Heart left ventricle (tissue), 16 donors: ENCODE results near the gene TOR1B. TPM values are rescaled to one million over a fixed set of nuclear protein-coding genes. Genes with fewer than 3 reads are reported as not detected.

Experiments
- ATAC-seq, 4 donors: fragments of 200-7000 bp; cut with Tn5 transposase; one replicate each; pipeline ENCODE4 v1.9.1; 2020 to 2022; ENCODE audit warnings: moderate library complexity in 4 of 4, mild to moderate bottlenecking in 3 of 4, moderate number of reproducible peaks in 1 of 4
- DNase-seq, 5 donors: peaks; one replicate each; pipeline ENCODE4 v3.0.0-alpha.2; 2020
- H3K27ac ChIP-seq, 12 donors: fragments of 200-600 bp; sonication (generic) in 4 of 12; one replicate each; pipeline versions ENCODE4 v1.5.0 to v1.8.0; 2016 to 2022; ENCODE audit warnings: mild to moderate bottlenecking in 2 of 12
- H3K27me3 ChIP-seq, 9 donors: fragments of 200-600 bp; sonication (generic) in 2 of 9; one replicate each; pipeline versions ENCODE4 v1.5.1 to v1.8.0; 2016 to 2022; ENCODE audit warnings: mild to moderate bottlenecking in 3 of 9
- H3K36me3 ChIP-seq, 9 donors: fragments of 200-600 bp; sonication (generic) in 2 of 9; one replicate each; pipeline versions ENCODE4 v1.5.0 to v1.8.0; 2018 to 2022; ENCODE audit warnings: mild to moderate bottlenecking in 2 of 9
- H3K4me1 ChIP-seq, 12 donors: fragments of 200-600 bp; sonication (generic) in 4 of 12; one replicate each; pipeline versions ENCODE4 v1.5.0 to v1.8.0; 2016 to 2022; ENCODE audit warnings: mild to moderate bottlenecking in 3 of 12
- H3K4me3 ChIP-seq, 12 donors: fragments of 200-600 bp; sonication (generic) in 4 of 12; one replicate each; pipeline versions ENCODE4 v1.5.0 to v1.8.0; 2017 to 2022; ENCODE audit warnings: mild to moderate bottlenecking in 9 of 12, moderate library complexity in 4 of 12
- H3K9me3 ChIP-seq, 12 donors: fragments of 200-600 bp; sonication (generic) in 4 of 12; one replicate each; pipeline versions ENCODE4 v1.5.0 to v1.8.0; 2016 to 2022; ENCODE audit warnings: mild to moderate bottlenecking in 1 of 12
- CTCF ChIP-seq, 12 donors: fragments of 200-600 bp; sonication (generic) in 4 of 12; IDR thresholded peaks; one replicate each; pipeline versions ENCODE4 v1.5.0 to v1.8.0; 2018 to 2022; ENCODE audit warnings: antibody characterized with exemption in 12 of 12, mild to moderate bottlenecking in 5 of 12
- POLR2A ChIP-seq, 2 donors: fragments of 450-650 bp; IDR thresholded peaks; one replicate each; pipeline ENCODE4 v1.6.1; 2017; ENCODE audit warnings: antibody characterized with exemption in 2 of 2, mild to moderate bottlenecking in 2 of 2, moderate library complexity in 2 of 2
- WGBS, 4 donors: extraction: QIAGEN DNeasy Blood & Tissue Kit in 2 of 4; methylation state at CpG; one replicate each; pipeline versions ENCODE4 v1.1.5 to v1.1.7; 2013 to 2018; 5-methylcytosine and 5-hydroxymethylcytosine counted together
- intact Hi-C, 10 donors: fragments of 100-400 bp; cut with DNase I; formaldehyde crosslinking; loops; one replicate each; pipeline versions ENCODE4 v1.11.1 to v1.14.2; 2022
- polyA plus RNA-seq, 2 donors: library from polyadenylated mRNA; stranded (reverse); fragments of 200-250 nt; gene quantifications; one replicate each; pipeline ENCODE4 v1.2.3, GENCODE V29; 2013
- total RNA-seq, 9 donors: library from RNA; depleted of rRNA in 2 of 9; stranded (reverse); fragments of >200 nt in 2 of 9; fragmentation: NEBNext Ultra II Directional in 3 of 9; extraction: Animal tissue kit (Norgen Biotek cat#: 25700) in 3 of 9; gene quantifications; one replicate each; pipeline versions ENCODE4 v1.1.0 to v1.2.4, GENCODE V29; 2016 to 2023
- donor health status: ischemic (EF 13 %, LVEDD 7.1; RV severe dilation, severe dysfunction).
- donor health status: healthy with polysubstance abuse.
- donor health status: DM: no; HTN: yes; CAD: no.
- donor health status: DM: no; HTN: no; CAD: no.
- donor health status: ischemic (EF 25% LVEDD 6.9; RV normal size, moderate dysfunction).
- donor health status: ischemic (EF 25% LVEDD 5.7; RV mildly dilated, moderate dysfunction).
- donor health status: healthy.
- donor health status: DM: yes; HTN: yes; CAD: no.
- donor health status: ischemic (EF 35%, LVEDD 5.7; RV mildly dilated, moderate dysfunction).
- donor health status: nonischemic (EF 11% LVEDD 7.7; RV severe dilation, severe dysfunction).
- donor health status: DM: yes; HTN: yes; CAD: no.
- donor health status: PGD.
- donor health status: ischemic (EF 29% LVEDD 5.4; RV normal size, mild dysfunction).
- donor health status: nonischemic (EF 23%, LVEDD 6.1; RV moderate dilation, normal function).

TOR1B gene
- total and polyA plus RNA-seq, 11 donors: 7.3 to 20.7 (median 13.0) TPM

GRCh38 chr9:129835860-129836223 lies 32.9 kb downstream of the TOR1B start:
- H3K9me3 ChIP-seq: no peaks in the 10 kb centered on the region
- peaks cover 0 to 42% (median 18%) of the 10 kb centered on the region in 12 donors for H3K4me1 ChIP-seq
- peak overlapping the region in 9 of 12 donors; percentile 75 to 96 (median 84) for H3K27ac ChIP-seq
- H3K36me3 ChIP-seq: peaks cover 0 to 27% (median 26%) of the 10 kb centered on the region in 9 donors
- ATAC-seq (no peak), DNase-seq (peak in 1 of 5 donors; percentile 34)
- intact Hi-C loops: loop anchor here in 2 of 10 donors (1.0 to 2.0 kb wide), 2 partner anchors 33 to 49 kb away; partner anchors contain the start of gene TOR1B (in 1 of the 2)
- peak overlapping the region; percentile 72 to 100 (median 88) for H3K4me3 ChIP-seq
- 0 to 3% (median 1%) methylated on average over 18 to 19 of the region's 19 CpGs for WGBS, 4 donors
- no peaks in the 10 kb centered on the region for H3K27me3 ChIP-seq
- TF ChIP-seq CTCF (IDR thresholded peaks at IDR 0.05) (no peak), POLR2A (IDR thresholded peaks at IDR 0.05) (no peak)

GRCh38 chr9:129836311-129837007 lies 33.5 kb downstream of the TOR1B start:
- WGBS, 4 donors: 46 to 55% (median 54%) methylated on average over 16 of the region's 16 CpGs
- H3K4me3 ChIP-seq: peak overlapping the region in 11 of 12 donors; percentile 72 to 100 (median 88)
- peaks cover 0 to 21% (median 20%) of the 10 kb centered on the region in 9 donors for H3K36me3 ChIP-seq
- intact Hi-C loops: no loop called here
- DNase-seq: peak in 1 of 5 donors; percentile 34
- H3K9me3 ChIP-seq: no peaks in the 10 kb centered on the region
- H3K4me1 ChIP-seq: peaks cover 0 to 42% (median 18%) of the 10 kb centered on the region in 12 donors
- no peak for ATAC-seq
- no peak for TF ChIP-seq POLR2A (IDR thresholded peaks at IDR 0.05)
- no peak for TF ChIP-seq CTCF (IDR thresholded peaks at IDR 0.05)
- H3K27ac ChIP-seq: peak overlapping the region in 2 of 12 donors; percentile 84 to 96
- H3K27me3 ChIP-seq: no peaks in the 10 kb centered on the region

- H3K36me3 ChIP-seq: peaks cover 0 to 6% (median 0%) of the 10 kb centered on the region in 9 donors
- H3K4me3 ChIP-seq: no peak overlapping the region
- 88 to 93% (median 92%) methylated on average over 12 of the region's 12 CpGs for WGBS, 4 donors
- no peak overlapping the region for H3K27ac ChIP-seq
- H3K9me3 ChIP-seq: no peaks in the 10 kb centered on the region
- peaks cover 0 to 38% (median 17%) of the 10 kb centered on the region in 12 donors for H3K4me1 ChIP-seq
- no peaks in the 10 kb centered on the region for H3K27me3 ChIP-seq
- DNase-seq: no peak
- ATAC-seq: no peak
- TF ChIP-seq CTCF (IDR thresholded peaks at IDR 0.05) (no peak), POLR2A (IDR thresholded peaks at IDR 0.05) (no peak)
- intact Hi-C loops: no loop called here
These were observed 35.8 kb downstream of the TOR1B start for GRCh38 chr9:129838707-129839259.

- WGBS, 4 donors: 70 to 82% (median 77%) methylated on average over 10 of the region's 10 CpGs
- no peak for DNase-seq
These were observed 36.5 kb downstream of the TOR1B start for GRCh38 chr9:129839324-129840023.

More at GRCh38 chr9:129839324-129840023, 36.5 kb downstream of the TOR1B start:
- H3K4me1 ChIP-seq: peaks cover 0 to 31% (median 11%) of the 10 kb centered on the region in 12 donors
- peaks cover 0 to 6% (median 0%) of the 10 kb centered on the region in 9 donors for H3K36me3 ChIP-seq
- H3K27ac ChIP-seq: no peak overlapping the region
- H3K9me3 ChIP-seq: no peaks in the 10 kb centered on the region
- intact Hi-C loops: no loop called here
- H3K27me3 ChIP-seq: no peaks in the 10 kb centered on the region
- no peak overlapping the region for H3K4me3 ChIP-seq
- TF ChIP-seq CTCF (IDR thresholded peaks at IDR 0.05) (no peak), POLR2A (IDR thresholded peaks at IDR 0.05) (no peak)
- ATAC-seq: no peak
